Hepatocyte (in vitro differentiated cells): ENCODE measurements around the gene PROK2. TPM values are rescaled to one million over a fixed set of nuclear protein-coding genes. Genes with fewer than 3 reads are reported as not detected.

ENCODE experiments used
- DNase-seq: peaks from one replicate; pipeline ENCODE4 v3.0.0-alpha.2; 2016; ENCODE audit warnings: low spot score
- H2AFZ ChIP-seq: fragments of 200-600 bp; sonication (generic); 2 replicates; pipeline ENCODE4 v1.6.0; 2016; ENCODE audit warnings: antibody characterized with exemption, mild to moderate bottlenecking
- H3K27ac ChIP-seq: fragments of 200-600 bp; sonication (generic); 2 replicates; pipeline ENCODE4 v1.5.1; 2016; ENCODE audit warnings: mild to moderate bottlenecking
- H3K27me3 ChIP-seq: fragments of 200-600 bp; sonication (generic); 2 replicates; pipeline ENCODE4 v1.6.1; 2016
- H3K36me3 ChIP-seq: fragments of 200-600 bp; sonication (generic); replicated peaks from 2 replicates; pipeline ENCODE4 v1.5.1; 2016; ENCODE audit warnings: low read depth; ENCODE audit not compliant: insufficient read depth
- H3K4me1 ChIP-seq: fragments of 200-600 bp; sonication (generic); 2 replicates; pipeline ENCODE4 v1.5.1; 2016; ENCODE audit warnings: mild to moderate bottlenecking, moderate library complexity; ENCODE audit not compliant: insufficient read depth
- H3K4me2 ChIP-seq: fragments of 200-600 bp; sonication (generic); 2 replicates; pipeline ENCODE4 v1.6.0; 2016
- H3K4me3 ChIP-seq: fragments of 200-600 bp; sonication (generic); 2 replicates; pipeline ENCODE4 v1.5.1; 2016; ENCODE audit warnings: mild to moderate bottlenecking
- H3K79me2 ChIP-seq: fragments of 200-600 bp; sonication (generic); 2 replicates; pipeline ENCODE4 v1.6.0; 2017; ENCODE audit warnings: mild to moderate bottlenecking
- H3K9me2 ChIP-seq: fragments of 200-600 bp; sonication (generic); replicated peaks from 2 replicates; pipeline ENCODE4 v1.6.0; 2017; ENCODE audit warnings: mild to moderate bottlenecking; ENCODE audit not compliant: insufficient read depth
- H3K9me3 ChIP-seq: fragments of 200-600 bp; sonication (generic); 2 replicates; pipeline ENCODE4 v1.5.1; 2016; ENCODE audit warnings: low read depth, mild to moderate bottlenecking
- H4K20me1 ChIP-seq: fragments of 200-600 bp; sonication (generic); 2 replicates; pipeline ENCODE4 v1.6.0; 2016; ENCODE audit warnings: mild to moderate bottlenecking; ENCODE audit not compliant: insufficient read depth, poor library complexity, severe bottlenecking
- EZH2 ChIP-seq: fragments of 200-600 bp; sonication (generic); IDR thresholded peaks from 2 replicates; pipeline ENCODE4 v1.6.1; 2016; ENCODE audit warnings: antibody characterized with exemption, mild to moderate bottlenecking, borderline replicate concordance
- EZH2phosphoT487 ChIP-seq: fragments of 200-600 bp; sonication (generic); IDR thresholded peaks from one replicate; pipeline ENCODE4 v1.6.1; 2018; ENCODE audit warnings: antibody characterized with exemption, mild to moderate bottlenecking, low read depth, moderate library complexity; ENCODE audit not compliant: unreplicated experiment, severe bottlenecking
- WGBS: methylation state at CpG from one replicate; pipeline ENCODE4 v1.1.6; 2016; ENCODE audit warnings: low lambda C conversion rate; ENCODE audit errors: missing lambda C conversion rate; 5-methylcytosine and 5-hydroxymethylcytosine counted together
- polyA plus RNA-seq: library from polyadenylated mRNA; unstranded; fragments of >200 nt; fragmentation: Nextera tagmentation; extraction: Ambion mirVana; gene quantifications from 2 replicates; pipeline ENCODE4 v1.2.1, GENCODE V29; 2016
- total RNA-seq: library from RNA; depleted of rRNA; stranded (reverse); fragments of >200 nt; gene quantifications from 2 replicates; pipeline ENCODE4 v1.2.3, GENCODE V29; 2014
- TF ChIP-seq, protein P1 (sequence below): fragments of 200-600 bp; sonication (generic); IDR thresholded peaks from 2 replicates; pipeline ENCODE4 v1.5.1; 2016; ENCODE audit warnings: antibody characterized with exemption, mild to moderate bottlenecking; ENCODE audit not compliant: poor library complexity

Gene PROK2
- total and polyA plus RNA-seq, 2 experiments from 2014 or later: not detected

DNA sequence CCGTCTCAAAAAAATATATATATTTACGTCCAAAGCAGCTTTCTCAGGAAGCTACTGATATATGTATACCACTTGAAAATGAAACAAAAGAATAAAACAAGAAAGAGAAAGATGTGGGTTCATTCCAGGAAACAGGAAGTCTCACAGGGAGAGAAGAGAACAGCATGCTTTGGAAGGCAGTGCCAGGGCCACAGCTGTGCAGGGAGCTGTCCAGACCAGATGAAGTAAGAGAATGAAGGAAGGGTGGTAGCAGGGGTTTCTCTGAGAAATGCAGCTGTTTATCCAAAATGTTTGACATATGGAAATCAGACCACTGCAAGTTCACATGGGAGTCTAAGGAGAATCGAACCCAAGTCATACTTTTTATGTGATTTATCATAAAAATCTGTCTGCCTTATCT, 40.2 kb downstream of the PROK2 start:
- no peaks in the 10 kb centered on the region for H3K9me2 ChIP-seq
- no peak overlapping the region for H3K27ac ChIP-seq
- no peaks in the 10 kb centered on the region for H3K4me1 ChIP-seq
- no peak overlapping the region for H2AFZ ChIP-seq
- H4K20me1 ChIP-seq: no peaks in the 10 kb centered on the region
- no peak overlapping the region for H3K4me3 ChIP-seq
- no peak for DNase-seq
- H3K4me2 ChIP-seq: no peak overlapping the region
- TF ChIP-seq, protein P1, sequence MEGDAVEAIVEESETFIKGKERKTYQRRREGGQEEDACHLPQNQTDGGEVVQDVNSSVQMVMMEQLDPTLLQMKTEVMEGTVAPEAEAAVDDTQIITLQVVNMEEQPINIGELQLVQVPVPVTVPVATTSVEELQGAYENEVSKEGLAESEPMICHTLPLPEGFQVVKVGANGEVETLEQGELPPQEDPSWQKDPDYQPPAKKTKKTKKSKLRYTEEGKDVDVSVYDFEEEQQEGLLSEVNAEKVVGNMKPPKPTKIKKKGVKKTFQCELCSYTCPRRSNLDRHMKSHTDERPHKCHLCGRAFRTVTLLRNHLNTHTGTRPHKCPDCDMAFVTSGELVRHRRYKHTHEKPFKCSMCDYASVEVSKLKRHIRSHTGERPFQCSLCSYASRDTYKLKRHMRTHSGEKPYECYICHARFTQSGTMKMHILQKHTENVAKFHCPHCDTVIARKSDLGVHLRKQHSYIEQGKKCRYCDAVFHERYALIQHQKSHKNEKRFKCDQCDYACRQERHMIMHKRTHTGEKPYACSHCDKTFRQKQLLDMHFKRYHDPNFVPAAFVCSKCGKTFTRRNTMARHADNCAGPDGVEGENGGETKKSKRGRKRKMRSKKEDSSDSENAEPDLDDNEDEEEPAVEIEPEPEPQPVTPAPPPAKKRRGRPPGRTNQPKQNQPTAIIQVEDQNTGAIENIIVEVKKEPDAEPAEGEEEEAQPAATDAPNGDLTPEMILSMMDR: no peak
- TF ChIP-seq EZH2phosphoT487 (no peak), EZH2 (no peak)
- H3K36me3 ChIP-seq: no peaks in the 10 kb centered on the region
- no peaks in the 10 kb centered on the region for H3K9me3 ChIP-seq
- WGBS: 92% methylated on average over 3 of the region's 3 CpGs
- no peaks in the 10 kb centered on the region for H3K79me2 ChIP-seq
- no peaks in the 10 kb centered on the region for H3K27me3 ChIP-seq

DNA sequence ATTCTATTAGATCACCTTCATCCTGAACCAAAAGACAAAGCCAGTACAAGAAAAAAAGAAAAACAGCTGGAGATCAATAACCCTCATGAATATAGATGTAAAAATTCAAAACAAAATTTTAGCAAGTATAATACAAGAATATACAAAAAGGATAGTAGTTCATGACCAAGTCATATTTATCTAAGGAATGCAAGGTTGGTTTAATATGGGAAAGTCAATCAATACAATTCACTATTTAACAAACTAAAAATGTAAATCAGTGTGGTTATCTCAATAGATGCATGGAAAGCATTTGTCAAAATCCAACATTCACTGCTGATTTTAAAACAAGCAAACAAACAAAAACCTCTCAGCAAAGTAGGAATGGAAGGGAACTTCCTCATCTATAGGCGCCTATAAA, 42.3 kb downstream of the PROK2 start:
- no peaks in the 10 kb centered on the region for H4K20me1 ChIP-seq
- H3K9me2 ChIP-seq: no peaks in the 10 kb centered on the region
- no peaks in the 10 kb centered on the region for H3K9me3 ChIP-seq
- H3K79me2 ChIP-seq: no peaks in the 10 kb centered on the region
- no peak overlapping the region for H2AFZ ChIP-seq
- DNase-seq: no peak
- H3K27me3 ChIP-seq: no peaks in the 10 kb centered on the region
- H3K4me2 ChIP-seq: no peak overlapping the region
- TF ChIP-seq EZH2 (no peak), EZH2phosphoT487 (no peak)
- TF ChIP-seq, protein P1: no peak
- 100% methylated on average over 1 of the region's 1 CpG for WGBS
- no peak overlapping the region for H3K27ac ChIP-seq
- H3K36me3 ChIP-seq: no peaks in the 10 kb centered on the region
- H3K4me3 ChIP-seq: no peak overlapping the region
- H3K4me1 ChIP-seq: no peaks in the 10 kb centered on the region

GRCh38 chr3:71734881-71735280, 50.1 kb downstream of the PROK2 start:
- no peak overlapping the region for H2AFZ ChIP-seq
- 50% methylated on average over 1 of the region's 1 CpG for WGBS
- no peaks in the 10 kb centered on the region for H3K9me2 ChIP-seq
- TF ChIP-seq EZH2phosphoT487 (no peak), EZH2 (no peak)
- TF ChIP-seq, protein P1: no peak
- H3K27me3 ChIP-seq: no peaks in the 10 kb centered on the region
- H3K27ac ChIP-seq: no peak overlapping the region
- H3K79me2 ChIP-seq: no peaks in the 10 kb centered on the region
- no peaks in the 10 kb centered on the region for H3K36me3 ChIP-seq
- H3K9me3 ChIP-seq: no peaks in the 10 kb centered on the region
- H3K4me3 ChIP-seq: no peak overlapping the region
- H3K4me2 ChIP-seq: no peak overlapping the region
- no peaks in the 10 kb centered on the region for H4K20me1 ChIP-seq
- no peaks in the 10 kb centered on the region for H3K4me1 ChIP-seq
- DNase-seq: no peak

DNA sequence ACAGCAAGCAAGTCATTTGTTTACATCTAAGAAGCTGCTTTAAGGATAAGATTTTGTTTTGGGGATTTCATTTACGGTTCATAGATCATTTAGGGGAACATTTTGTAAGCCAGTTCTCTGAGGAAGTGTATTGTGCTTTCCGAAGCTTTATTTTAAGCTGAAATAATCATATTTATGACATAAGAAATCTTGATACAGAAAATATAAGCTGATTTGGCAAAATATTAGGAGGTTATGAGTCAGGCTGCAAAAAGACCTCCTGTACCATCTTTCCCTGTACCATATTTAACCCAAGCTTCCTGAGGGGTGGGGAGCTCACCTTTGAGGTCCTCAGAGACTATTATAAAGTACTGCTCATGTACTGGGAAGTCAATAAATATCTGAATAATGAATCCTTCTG, 51.6 kb downstream of the PROK2 start:
- Histone ChIP-seq H3K27ac (no peak overlapping the region), H2AFZ (no peak overlapping the region), H3K36me3 (no peaks in the 10 kb centered on the region), H3K27me3 (no peaks in the 10 kb centered on the region), H3K9me3 (no peaks in the 10 kb centered on the region), H3K4me1 (no peaks in the 10 kb centered on the region), H4K20me1 (no peaks in the 10 kb centered on the region), H3K4me3 (no peak overlapping the region), H3K4me2 (no peak overlapping the region), H3K79me2 (no peaks in the 10 kb centered on the region), H3K9me2 (no peaks in the 10 kb centered on the region)
- 71% methylated on average over 2 of the region's 2 CpGs for WGBS
- DNase-seq: no peak
- TF ChIP-seq, protein P1: no peak
- TF ChIP-seq EZH2 (no peak), EZH2phosphoT487 (no peak)
